IMR-90 (cell line): ENCODE measurements around the gene CERS1. TPM values are rescaled to one million over a fixed set of nuclear protein-coding genes. Genes with fewer than 3 reads are reported as not detected.

Source experiments
- ATAC-seq: fragments of 200-7000 bp; cut with Tn5 transposase; 2 replicates; pipeline ENCODE4 v1.9.1; 2020; ENCODE audit warnings: low read depth, mild to moderate bottlenecking, moderate library complexity
- BruUV-seq: library from RNA; stranded (reverse); fragments of 400-500 nt; replicated peaks from 2 replicates; lab custom pipeline; 2021; lab: Mats Ljungman, UMichigan
- CTCF ChIA-PET: fragments of 300-600 bp; formaldehyde crosslinking; extraction: SDS; loops from one replicate; lab custom pipeline; 2021; ENCODE audit warnings: antibody characterized with exemption; lab: Yijun Ruan, JAX
- POLR2A ChIA-PET: fragments of 300-600 bp; sonication (Branson Sonifier 250); formaldehyde crosslinking; loops from one replicate; lab custom pipeline; 2022; ENCODE audit warnings: antibody characterized with exemption; ENCODE audit not compliant: unreplicated experiment; lab: Charles Lee
- DNase-seq: peaks from one replicate; pipeline ENCODE4 v3.0.0; 2013
- H2AFZ ChIP-seq: replicated peaks from 2 replicates; pipeline ENCODE3; 2013; ENCODE audit warnings: low read length, mild to moderate bottlenecking; ENCODE audit not compliant: poor library complexity
- H2AK5ac ChIP-seq: 2 replicates; pipeline ENCODE4 v1.6.1; 2013; ENCODE audit warnings: low read depth, low read length, inconsistent platforms
- H2AK9ac ChIP-seq: replicated peaks from 2 replicates; pipeline ENCODE3; 2013; ENCODE audit warnings: mild to moderate bottlenecking, low read depth, low read length, moderate library complexity; ENCODE audit not compliant: poor library complexity
- H2BK120ac ChIP-seq: 2 replicates; pipeline ENCODE4 v1.6.1; 2013; ENCODE audit warnings: low read depth, low read length, inconsistent platforms
- H2BK15ac ChIP-seq: 3 replicates; pipeline ENCODE4 v1.6.1; 2013; ENCODE audit warnings: low read depth, low read length, inconsistent platforms
- H2BK20ac ChIP-seq: 2 replicates; pipeline ENCODE4 v1.6.1; 2013; ENCODE audit warnings: low read depth, mild to moderate bottlenecking, inconsistent platforms, low read length, moderate library complexity
- H2BK5ac ChIP-seq: 2 replicates; pipeline ENCODE4 v1.6.1; 2013; ENCODE audit warnings: mild to moderate bottlenecking, low read depth, low read length, inconsistent platforms; ENCODE audit not compliant: poor library complexity, severe bottlenecking
- H3K14ac ChIP-seq: replicated peaks from 2 replicates; pipeline ENCODE4 v1.6.1; 2013; ENCODE audit warnings: low read depth, low read length, inconsistent platforms
- H3K18ac ChIP-seq: 2 replicates; pipeline ENCODE4 v1.6.1; 2013; ENCODE audit warnings: low read depth, low read length, control low read depth
- H3K23ac ChIP-seq: 2 replicates; pipeline ENCODE4 v1.6.1; 2013; ENCODE audit warnings: low read depth, low read length, inconsistent platforms
- H3K27ac ChIP-seq: 2 replicates; pipeline ENCODE4 v1.5.1; 2013; ENCODE audit warnings: mild to moderate bottlenecking, control low read depth, low read length; ENCODE audit not compliant: insufficient read depth
- H3K27me3 ChIP-seq: 2 replicates; pipeline ENCODE4 v1.6.1; 2013; ENCODE audit warnings: low read length; ENCODE audit not compliant: control insufficient read depth, insufficient read depth
- H3K36me3 ChIP-seq: 2 replicates; pipeline ENCODE4 v1.6.1; 2013; ENCODE audit warnings: low read length, mixed read lengths; ENCODE audit not compliant: control insufficient read depth, insufficient read depth
- H3K4ac ChIP-seq: 2 replicates; pipeline ENCODE4 v1.6.1; 2013; ENCODE audit warnings: low read depth, low read length, inconsistent platforms
- H3K4me1 ChIP-seq: 2 replicates; pipeline ENCODE4 v1.6.1; 2013; ENCODE audit warnings: low read length, mixed read lengths; ENCODE audit not compliant: control insufficient read depth, insufficient read depth
- H3K4me2 ChIP-seq: 2 replicates; pipeline ENCODE4 v1.6.1; 2013; ENCODE audit warnings: low read depth, mild to moderate bottlenecking, control low read depth, low read length, moderate library complexity
- H3K4me3 ChIP-seq: 2 replicates; pipeline ENCODE4 v1.5.1; 2013; ENCODE audit warnings: low read depth, mild to moderate bottlenecking, control low read depth, low read length, moderate library complexity; ENCODE audit not compliant: insufficient read depth
- H3K56ac ChIP-seq: 2 replicates; pipeline ENCODE4 v1.6.1; 2013; ENCODE audit warnings: low read length, inconsistent platforms; ENCODE audit not compliant: insufficient read depth; ENCODE audit errors: extremely low read depth
- H3K79me1 ChIP-seq, 2 experiments: 2 replicates each; pipeline ENCODE4 v1.6.1; 2013; ENCODE audit warnings: low read length in 2 of 2, inconsistent platforms in 1 of 2, low read depth in 1 of 2
- H3K9ac ChIP-seq: 2 replicates; pipeline ENCODE4 v1.6.1; 2013; ENCODE audit warnings: low read depth, low read length, control low read depth
- H3K9me1 ChIP-seq: 2 replicates; pipeline ENCODE4 v1.6.1; 2013; ENCODE audit warnings: low read length, inconsistent platforms; ENCODE audit not compliant: insufficient read depth
- H3K9me3 ChIP-seq: 2 replicates; pipeline ENCODE4 v1.6.1; 2013; ENCODE audit warnings: low read length; ENCODE audit not compliant: control insufficient read depth, insufficient read depth
- H4K20me1 ChIP-seq: 2 replicates; pipeline ENCODE4 v1.6.1; 2013; ENCODE audit warnings: low read length, inconsistent platforms; ENCODE audit not compliant: insufficient read depth
- H4K5ac ChIP-seq: 2 replicates; pipeline ENCODE4 v1.6.1; 2013; ENCODE audit warnings: mild to moderate bottlenecking, low read depth, low read length, control low read depth
- H4K8ac ChIP-seq, 2 experiments: 2 replicates each; pipeline ENCODE4 v1.6.1; 2013; ENCODE audit warnings: low read depth in 2 of 2, low read length in 2 of 2, control low read depth in 1 of 2, inconsistent platforms in 1 of 2
- H4K91ac ChIP-seq: 2 replicates; pipeline ENCODE4 v1.6.1; 2013; ENCODE audit warnings: low read depth, low read length, inconsistent platforms; ENCODE audit not compliant: insufficient read depth
- BHLHE40 ChIP-seq: fragments of 150-350 bp; IDR thresholded peaks from 2 replicates; pipeline ENCODE4 v1.6.1; 2016; ENCODE audit warnings: mild to moderate bottlenecking, low read depth, low read length
- CEBPB ChIP-seq: IDR thresholded peaks from 2 replicates; pipeline ENCODE4 v1.6.1; 2012; ENCODE audit warnings: low read depth, low read length, improper control_type of control experiment
- CHD1 ChIP-seq: IDR thresholded peaks from 2 replicates; pipeline ENCODE4 v1.6.1; 2012; ENCODE audit warnings: low read depth, low read length, improper control_type of control experiment
- MAFK ChIP-seq: IDR thresholded peaks from 2 replicates; pipeline ENCODE4 v1.6.1; 2012; ENCODE audit warnings: low read depth, low read length, improper control_type of control experiment
- MAZ ChIP-seq: IDR thresholded peaks from 2 replicates; pipeline ENCODE4 v1.6.1; 2012; ENCODE audit warnings: low read depth, mild to moderate bottlenecking, low read length, improper control_type of control experiment, moderate library complexity, borderline replicate concordance
- NFE2L2 ChIP-seq: fragments of 150-350 bp; IDR thresholded peaks from 2 replicates; pipeline ENCODE4 v1.6.1; 2016; ENCODE audit warnings: low read depth, mild to moderate bottlenecking, low read length
- POLR2A ChIP-seq: IDR thresholded peaks from 2 replicates; pipeline ENCODE4 v1.6.1; 2012; ENCODE audit warnings: mild to moderate bottlenecking, low read depth, low read length
- RAD21 ChIP-seq: IDR thresholded peaks from 2 replicates; pipeline ENCODE4 v1.6.1; 2012; ENCODE audit warnings: low read length, improper control_type of control experiment
- RFX5 ChIP-seq: IDR thresholded peaks from 2 replicates; pipeline ENCODE4 v1.8.0; 2012; ENCODE audit warnings: low read depth, mild to moderate bottlenecking, low read length, moderate library complexity
- SMC3 ChIP-seq: fragments of 150-350 bp; IDR thresholded peaks from 2 replicates; pipeline ENCODE4 v1.6.1; 2016; ENCODE audit warnings: low read depth, mild to moderate bottlenecking, antibody characterized with exemption, low read length, moderate library complexity
- WGBS, 2 experiments: methylation state at CpG; one replicate each; pipeline versions ENCODE4 v1.1.5 to v1.1.7; 2013; ENCODE audit warnings: missing lambda C conversion rate in 2 of 2; ENCODE audit not compliant: insufficient read length in 1 of 2; ENCODE audit errors: extremely low coverage in 2 of 2; 5-methylcytosine and 5-hydroxymethylcytosine counted together
- dilution Hi-C: fragments of 300-500 bp; cut with HindIII; formaldehyde crosslinking; loops from one replicate; pipeline ENCODE4 v1.14.3; 2018; ENCODE audit warnings: low sequenced_read_pairs; ENCODE audit not compliant: unreplicated experiment
- in situ Hi-C: fragments of 300-500 bp; cut with MboI; formaldehyde crosslinking; loops from 3 replicates; pipeline ENCODE4 v1.14.3; 2019; ENCODE audit warnings: low sequenced_read_pairs, inconsistent platforms, mixed read lengths
- intact Hi-C: fragments of 100-400 bp; cut with micrococcal nuclease; formaldehyde crosslinking; loops from 2 replicates; pipeline ENCODE4 v1.10.0; 2022
- polyA plus RNA-seq, 3 experiments: library from polyadenylated mRNA; depleted of rRNA; stranded (reverse); fragments of >200 nt; gene quantifications; 2 replicates each; pipeline ENCODE4 v1.2.3, GENCODE V29; 2012; ENCODE audit warnings: low replicate concordance in 1 of 3
- total RNA-seq: library from RNA; depleted of rRNA; stranded (reverse); fragments of >200 nt; gene quantifications from 2 replicates; pipeline ENCODE4 v1.2.3, GENCODE V29; 2012
- TF ChIP-seq, protein P1 (sequence below): fragments of 150-350 bp; IDR thresholded peaks from 2 replicates; pipeline ENCODE4 v1.6.1; 2017; ENCODE audit warnings: mild to moderate bottlenecking, antibody characterized with exemption, low read length, low read depth
- TF ChIP-seq, protein P2 (sequence below): fragments of 150-350 bp; IDR thresholded peaks from 2 replicates; pipeline ENCODE4 v1.6.1; 2016; ENCODE audit warnings: low read depth, mild to moderate bottlenecking, low read length, moderate library complexity, borderline replicate concordance

CERS1 gene
- total and polyA plus RNA-seq, 2 of the 4 experiments (the other 2 are of a cell fraction): 0.90 to 4.3 TPM

DNA sequence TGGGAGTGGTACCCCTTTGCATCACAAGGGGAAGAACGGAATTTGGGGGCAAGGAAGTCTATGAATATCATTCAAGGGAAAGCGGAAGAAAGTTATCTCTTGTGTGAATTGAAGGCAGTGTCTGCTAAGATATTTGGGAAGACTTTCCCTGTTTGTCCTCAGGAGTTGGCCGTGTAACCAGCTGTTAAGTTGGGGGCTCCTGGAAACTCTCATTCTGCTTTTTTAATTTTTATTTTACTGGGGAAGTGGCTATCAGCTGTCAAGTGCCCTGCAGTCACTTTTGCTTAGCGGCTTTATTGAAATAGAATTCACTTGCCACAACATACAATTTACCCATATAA lies 61.3 kb downstream of the CERS1 start:
- WGBS, 2 experiments: 70% methylated on average over 2 of the region's 4 CpGs; no CpG with 5 or more reads in 1 of the 2 experiments
- Histone ChIP-seq H3K4me3 (no peak overlapping the region), H2BK5ac (no peak overlapping the region), H3K56ac (no peak overlapping the region), H4K91ac (no peak overlapping the region), H2BK120ac (no peak overlapping the region), H2BK15ac (no peak overlapping the region), H2AK9ac (no peak overlapping the region), H3K36me3 (peaks cover 12% of the 10 kb centered on the region), H2AFZ (no peak overlapping the region), H3K27me3 (no peaks in the 10 kb centered on the region), H3K9me3 (no peaks in the 10 kb centered on the region), H3K27ac (no peak overlapping the region), H4K8ac (no peak overlapping the region), H3K9ac (no peak overlapping the region), H3K79me1 (peaks cover 4 to 70% of the 10 kb centered on the region in 2 experiments; a peak in 3 of 4 replicates), H4K20me1 (peaks cover 77% of the 10 kb centered on the region), H3K14ac (no peak overlapping the region), H3K18ac (no peak overlapping the region), H3K4me2 (peak overlapping the region; percentile 96; the same call in 1 of the 2 replicates), H3K9me1 (peaks cover 26% of the 10 kb centered on the region), H3K4ac (no peak overlapping the region), H2BK20ac (no peak overlapping the region), H2AK5ac (no peak overlapping the region), H3K4me1 (peaks cover 22% of the 10 kb centered on the region), H4K5ac (no peak overlapping the region), H3K23ac (0 out of 2 replicates have a peak overlapping the region, but pooled peaks have one; percentile 15)
- ChIA-PET POLR2A (no interaction called here), CTCF (no interaction called here)
- dilution Hi-C loops: no loop called here
- intact Hi-C loops: loop anchor here (5.0 kb wide), 1 partner anchor 247 kb away; the partner anchor contains the start of gene REX1BD
- BruUV-seq: TSS peak; percentile 16
- TF ChIP-seq CHD1: no peak
- TF ChIP-seq MAZ: no peak
- no peak for TF ChIP-seq SMC3
- no peak for TF ChIP-seq RFX5
- TF ChIP-seq NFE2L2: no peak
- no peak for TF ChIP-seq BHLHE40
- TF ChIP-seq CEBPB: no peak
- TF ChIP-seq POLR2A: no peak
- no peak for TF ChIP-seq MAFK
- TF ChIP-seq, protein P1, sequence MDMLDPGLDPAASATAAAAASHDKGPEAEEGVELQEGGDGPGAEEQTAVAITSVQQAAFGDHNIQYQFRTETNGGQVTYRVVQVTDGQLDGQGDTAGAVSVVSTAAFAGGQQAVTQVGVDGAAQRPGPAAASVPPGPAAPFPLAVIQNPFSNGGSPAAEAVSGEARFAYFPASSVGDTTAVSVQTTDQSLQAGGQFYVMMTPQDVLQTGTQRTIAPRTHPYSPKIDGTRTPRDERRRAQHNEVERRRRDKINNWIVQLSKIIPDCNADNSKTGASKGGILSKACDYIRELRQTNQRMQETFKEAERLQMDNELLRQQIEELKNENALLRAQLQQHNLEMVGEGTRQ: no peak
- TF ChIP-seq RAD21: no peak
- TF ChIP-seq, protein P2, sequence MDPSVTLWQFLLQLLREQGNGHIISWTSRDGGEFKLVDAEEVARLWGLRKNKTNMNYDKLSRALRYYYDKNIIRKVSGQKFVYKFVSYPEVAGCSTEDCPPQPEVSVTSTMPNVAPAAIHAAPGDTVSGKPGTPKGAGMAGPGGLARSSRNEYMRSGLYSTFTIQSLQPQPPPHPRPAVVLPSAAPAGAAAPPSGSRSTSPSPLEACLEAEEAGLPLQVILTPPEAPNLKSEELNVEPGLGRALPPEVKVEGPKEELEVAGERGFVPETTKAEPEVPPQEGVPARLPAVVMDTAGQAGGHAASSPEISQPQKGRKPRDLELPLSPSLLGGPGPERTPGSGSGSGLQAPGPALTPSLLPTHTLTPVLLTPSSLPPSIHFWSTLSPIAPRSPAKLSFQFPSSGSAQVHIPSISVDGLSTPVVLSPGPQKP: no peak
- ATAC-seq (no peak), DNase-seq (no peak)
- in situ Hi-C loops: no loop called here
